GM21360 (cell line): ENCODE data around the gene RIPOR3.
"Not testable (repeated sequence)": the region's sequence is repeated elsewhere in the genome, so short reads cannot be mapped to it uniquely, and the experiment has no call there.

Experiments used
- ATAC-seq: cut with Tn5 transposase; IDR thresholded peaks from one replicate; pipeline ENCODE4 v1.9.1; 2021; ENCODE audit warnings: mild to moderate bottlenecking, moderate library complexity; ENCODE audit not compliant: unreplicated experiment

RIPOR3 gene

GRCh38 chr20:50680105-50680960, 11.0 kb downstream of the RIPOR3 start:
- no peak for ATAC-seq

GRCh38 chr20:50679753-50680104, 11.6 kb downstream of the RIPOR3 start:
- no peak for ATAC-seq

GRCh38 chr20:50678169-50678898, 13.0 kb downstream of the RIPOR3 start:
- no peak for ATAC-seq

GRCh38 chr20:50676858-50677257, 14.5 kb downstream of the RIPOR3 start:
- ATAC-seq = no peak

GRCh38 chr20:50676377-50676731, 15.0 kb downstream of the RIPOR3 start:
- not testable (repeated sequence) for ATAC-seq

- ATAC-seq = no peak
Observed at GRCh38 chr20:50675671-50676376, 15.5 kb downstream of the RIPOR3 start.

- no peak for ATAC-seq
Observed at GRCh38 chr20:50674138-50674825, 17.1 kb downstream of the RIPOR3 start.

- ATAC-seq = no peak
Observed at GRCh38 chr20:50673466-50674137, 17.7 kb downstream of the RIPOR3 start.

GRCh38 chr20:50673146-50673465, 18.2 kb downstream of the RIPOR3 start:
- ATAC-seq = no peak

- no peak for ATAC-seq
Observed at GRCh38 chr20:50672400-50673145, 18.8 kb downstream of the RIPOR3 start.

GRCh38 chr20:50671626-50672025, 19.7 kb downstream of the RIPOR3 start:
- ATAC-seq = no peak

- not testable (repeated sequence) for ATAC-seq
Observed at GRCh38 chr20:50671010-50671409, 20.3 kb downstream of the RIPOR3 start.

- no peak for ATAC-seq
Observed at GRCh38 chr20:50670126-50670862, 21.0 kb downstream of the RIPOR3 start.

GRCh38 chr20:50668798-50669197, 22.5 kb downstream of the RIPOR3 start:
- ATAC-seq = no peak

GRCh38 chr20:50668326-50668725, 23.0 kb downstream of the RIPOR3 start:
- ATAC-seq = no peak

- ATAC-seq = no peak
Observed at GRCh38 chr20:50666709-50667298, 24.5 kb downstream of the RIPOR3 start.

GRCh38 chr20:50664254-50664653, 27.1 kb downstream of the RIPOR3 start:
- no peak for ATAC-seq

- no peak for ATAC-seq
Observed at GRCh38 chr20:50663095-50663821, 28.1 kb downstream of the RIPOR3 start.
